DMS53 treated with DMSO at 0.1 percent for 48 hours (cell line): ENCODE results near the gene VAMP5.
A peak's percentile ranks its signal among the peaks of the same experiment; 100 is the strongest.
"Not testable (repeated sequence)": the region's sequence is repeated elsewhere in the genome, so short reads cannot be mapped to it uniquely, and the experiment has no call there.

ENCODE experiments used
- DNase-seq: peaks from one replicate; lab custom pipeline; 2025; ENCODE audit not compliant: unreplicated experiment; lab: John Stamatoyannopoulos, UW

The VAMP5 gene

GRCh38 chr2:85549826-85550225, 34.4 kb upstream of the VAMP5 start:
- no peak for DNase-seq

DNA sequence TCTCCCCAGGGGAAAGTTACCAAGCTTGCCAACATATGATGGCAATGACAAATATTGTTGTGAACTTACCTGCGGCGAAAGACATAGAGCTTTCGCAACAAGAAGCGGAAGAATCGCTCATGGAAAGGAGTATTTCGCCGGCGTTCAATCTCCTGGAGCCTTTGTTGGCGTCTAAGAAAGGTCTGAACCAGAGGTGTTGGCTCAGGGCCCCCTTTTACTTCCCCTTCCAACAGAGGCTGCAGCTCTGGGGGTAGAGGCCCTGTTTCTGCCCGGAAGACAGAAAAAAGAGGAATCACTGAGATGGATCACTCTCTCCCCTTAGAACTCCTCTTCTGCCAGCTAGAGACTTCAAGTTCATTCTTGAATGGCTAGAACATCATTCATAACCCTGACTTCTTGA, 33.7 kb upstream of the VAMP5 start:
- no peak for DNase-seq

DNA sequence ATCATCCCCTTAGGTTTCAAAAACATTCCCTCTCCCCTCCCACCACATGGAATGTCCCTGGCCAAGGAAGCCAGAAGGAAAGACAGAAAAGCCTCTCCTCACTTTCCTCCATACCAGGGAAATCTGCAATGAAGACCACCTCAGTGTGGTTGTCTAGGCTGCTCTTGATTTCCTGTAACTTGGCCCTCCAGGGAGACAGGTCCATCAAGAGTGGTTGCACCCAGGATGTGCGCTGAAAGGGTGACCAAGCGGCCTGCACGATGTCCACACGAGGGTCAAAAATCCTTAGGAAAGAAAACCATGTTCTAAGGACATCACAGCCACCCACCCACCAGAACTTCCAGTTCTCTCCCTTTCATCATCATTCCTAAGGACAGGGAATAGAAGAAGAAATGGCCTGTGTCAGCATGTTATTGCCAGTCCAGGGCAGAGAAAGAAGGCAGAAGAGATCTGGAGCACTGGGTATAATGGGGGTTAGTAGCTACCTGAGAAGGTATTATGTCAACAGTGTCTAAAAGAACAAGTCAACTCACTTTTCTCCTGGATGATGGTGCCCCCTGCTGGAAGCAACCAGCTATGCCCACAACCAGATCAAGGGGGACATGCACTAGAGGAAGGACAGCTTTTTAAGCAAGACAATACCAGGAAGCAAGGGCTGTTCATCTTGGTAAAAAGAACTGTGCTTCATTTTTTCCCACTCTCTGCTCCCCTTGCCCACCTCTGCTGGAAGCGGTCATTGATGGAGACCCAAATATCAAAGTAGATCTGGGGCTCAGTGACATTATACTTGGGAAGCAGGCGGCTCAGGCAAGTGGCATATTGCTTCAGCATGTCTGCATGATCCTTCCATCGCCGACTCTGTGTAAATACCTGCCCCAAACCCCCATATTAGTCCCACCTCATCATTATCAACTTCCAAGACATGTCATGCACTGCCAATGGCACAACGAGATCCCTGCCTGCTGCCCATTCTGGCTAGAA, 32.2 kb upstream of the VAMP5 start:
- DNase-seq = peak; percentile 91

DNA sequence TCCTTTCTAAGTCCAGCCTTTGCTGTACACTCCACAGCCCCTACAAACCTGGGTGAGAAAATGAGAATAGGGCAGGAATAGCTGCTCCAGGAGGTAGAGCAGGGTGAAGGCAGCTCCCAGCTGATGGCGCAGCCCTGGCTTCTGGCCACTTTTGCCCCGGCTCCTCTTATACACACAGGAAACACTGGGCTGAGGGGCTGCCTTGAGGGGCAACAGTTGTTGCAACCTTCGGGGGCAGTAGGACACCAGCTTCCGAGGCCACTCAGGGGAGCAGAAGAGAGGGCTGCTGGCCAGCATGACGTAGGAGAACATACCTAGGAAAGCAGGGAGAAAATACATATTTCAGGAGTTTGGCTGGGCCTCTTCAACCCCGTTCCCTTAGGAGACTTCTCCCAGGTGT, 31.0 kb upstream of the VAMP5 start:
- no peak for DNase-seq

DNA sequence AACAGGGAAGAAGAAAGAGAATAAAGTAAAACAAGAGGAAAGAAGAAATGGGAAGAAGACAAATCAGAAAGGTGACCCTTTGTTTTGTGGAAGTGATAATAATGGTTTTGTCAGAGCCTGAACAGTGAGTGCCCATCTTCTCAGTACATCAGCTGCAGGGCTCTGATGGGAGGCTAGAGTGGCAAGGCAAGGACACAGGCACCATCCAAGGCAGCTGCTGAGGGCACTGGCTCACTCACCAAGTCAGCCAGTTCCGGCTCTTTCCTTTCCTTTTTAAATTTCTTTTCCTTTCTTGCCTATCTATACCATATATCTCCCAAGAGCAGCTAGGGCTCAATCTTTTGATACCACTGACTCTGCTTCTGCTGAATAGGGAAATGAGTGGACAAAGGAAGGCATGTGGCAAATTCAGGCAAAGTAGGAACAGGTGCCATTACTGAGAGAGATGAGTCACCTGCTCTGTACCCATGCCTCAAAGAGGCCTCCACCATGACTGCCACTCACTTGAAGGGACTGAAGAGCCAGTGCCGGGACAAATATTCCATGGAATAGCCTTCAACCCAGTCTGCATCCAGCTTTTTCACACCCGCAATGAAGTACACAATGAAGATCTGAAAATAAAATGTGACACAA, 29.1 kb upstream of the VAMP5 start:
- peak; percentile 83 for DNase-seq

- DNase-seq = no peak
These were observed 27.1 kb upstream of the VAMP5 start for GRCh38 chr2:85557130-85557529.

DNA sequence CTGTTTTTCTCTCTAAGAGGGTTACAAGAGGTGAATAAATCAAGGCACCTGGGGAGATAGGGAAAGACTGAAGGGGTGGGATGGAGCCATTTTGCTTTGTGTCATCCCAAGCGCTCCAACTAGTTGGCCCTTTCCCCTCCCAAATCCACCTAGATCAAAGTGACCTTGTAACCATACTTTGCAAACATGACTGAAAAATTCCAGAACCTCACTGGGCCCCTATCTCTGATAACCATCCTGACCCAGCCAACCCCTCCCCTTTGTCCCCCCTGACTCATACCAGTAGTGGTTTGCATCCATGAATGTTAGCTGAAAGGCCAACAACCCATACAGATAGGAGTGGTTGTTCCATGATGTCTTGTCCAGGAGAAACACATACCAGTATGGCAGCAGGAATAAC, 26.1 kb upstream of the VAMP5 start:
- no peak for DNase-seq

- DNase-seq = not testable (repeated sequence)
These were observed 23.9 kb upstream of the VAMP5 start for GRCh38 chr2:85560403-85560726.

- DNase-seq = no peak
These were observed 23.4 kb upstream of the VAMP5 start for GRCh38 chr2:85560812-85561279.

GRCh38 chr2:85561280-85562212, 22.7 kb upstream of the VAMP5 start, which contains the start of gene GGCX:
Gene GGCX (minus strand): TSS chr2:85561493. CDS start chr2:85561428, 65 bp downstream.
- peak; percentile 98 for DNase-seq

DNA sequence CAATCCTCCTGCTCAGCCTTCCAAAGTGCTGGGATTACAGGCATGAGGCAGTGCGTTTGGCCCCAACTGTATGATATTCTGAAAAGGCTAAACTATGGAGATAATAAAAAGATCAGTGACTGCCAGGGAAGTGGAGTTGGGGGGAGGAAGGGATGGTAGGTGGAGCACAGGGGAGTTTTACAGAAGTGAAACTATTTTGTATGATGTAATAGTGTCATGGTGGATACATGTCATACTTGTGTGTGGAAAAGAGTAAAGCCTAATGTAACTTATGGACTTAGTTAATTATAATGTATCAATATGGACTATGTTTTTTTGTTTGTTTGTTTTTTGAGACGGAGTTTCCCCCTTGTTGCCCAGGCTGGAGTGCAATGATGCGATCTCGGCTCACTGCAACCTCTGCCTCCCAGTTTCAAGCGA, 20.1 kb upstream of the VAMP5 start:
- DNase-seq = no peak

GRCh38 chr2:85566265-85566664, 18.0 kb upstream of the VAMP5 start:
- DNase-seq = no peak

- DNase-seq = no peak
These were observed 8.5 kb upstream of the VAMP5 start for GRCh38 chr2:85575739-85576138.

GRCh38 chr2:85577063-85577385, 7.2 kb upstream of the VAMP5 start:
- DNase-seq = no peak

GRCh38 chr2:85577386-85578242, 6.6 kb upstream of the VAMP5 start, which contains the start of gene VAMP8:
Gene VAMP8 (plus strand): TSS chr2:85577586. CDS start chr2:85577647, 61 bp downstream.
- peak; percentile 86 for DNase-seq

GRCh38 chr2:85578243-85579180, 5.7 kb upstream of the VAMP5 start:
- DNase-seq = no peak

- DNase-seq = no peak
These were observed 4.8 kb upstream of the VAMP5 start for GRCh38 chr2:85579266-85579935.

- DNase-seq = no peak
These were observed 4.0 kb upstream of the VAMP5 start for GRCh38 chr2:85580206-85580605.

GRCh38 chr2:85582492-85582891, 1.7 kb upstream of the VAMP5 start:
- DNase-seq = no peak
